H9 (cell line): ENCODE results near the gene MBTPS1. TPM values are rescaled to one million over a fixed set of nuclear protein-coding genes. Genes with fewer than 3 reads are reported as not detected.

ENCODE experiments used
- DNase-seq: peaks from one replicate; pipeline ENCODE4 v3.0.0-alpha.2; 2017
- H2AFZ ChIP-seq: one replicate; pipeline ENCODE4 v1.6.1; 2013; ENCODE audit warnings: mild to moderate bottlenecking, low read length, control low read depth, moderate library complexity
- H2AK5ac ChIP-seq: 2 replicates; pipeline ENCODE4 v1.6.1; 2013; ENCODE audit warnings: low read length, control low read depth, mixed read lengths; ENCODE audit not compliant: insufficient read length
- H2BK120ac ChIP-seq: one replicate; pipeline ENCODE4 v1.6.1; 2013; ENCODE audit warnings: low read depth, mild to moderate bottlenecking, low read length, control low read depth, inconsistent platforms; ENCODE audit not compliant: poor library complexity, severe bottlenecking
- H2BK12ac ChIP-seq: 2 replicates; pipeline ENCODE4 v1.6.1; 2013; ENCODE audit warnings: low read length, control low read depth, mixed read lengths, low read depth; ENCODE audit not compliant: insufficient read length
- H2BK15ac ChIP-seq: 2 replicates; pipeline ENCODE4 v1.6.1; 2013; ENCODE audit warnings: low read depth, low read length, control low read depth
- H2BK20ac ChIP-seq: one replicate; pipeline ENCODE4 v1.6.1; 2013; ENCODE audit warnings: low read depth, mild to moderate bottlenecking, low read length, control low read depth, inconsistent platforms; ENCODE audit not compliant: poor library complexity, severe bottlenecking
- H2BK5ac ChIP-seq: 2 replicates; pipeline ENCODE4 v1.6.1; 2013; ENCODE audit warnings: low read length, control low read depth, mixed read lengths; ENCODE audit not compliant: insufficient read length
- H3K14ac ChIP-seq: 2 replicates; pipeline ENCODE4 v1.6.1; 2013; ENCODE audit warnings: low read length, control low read depth; ENCODE audit not compliant: insufficient read depth
- H3K18ac ChIP-seq: 2 replicates; pipeline ENCODE4 v1.6.1; 2013; ENCODE audit warnings: low read depth, mild to moderate bottlenecking, mixed read lengths, low read length, control low read depth; ENCODE audit not compliant: insufficient read length
- H3K23ac ChIP-seq: 2 replicates; pipeline ENCODE4 v1.6.1; 2013; ENCODE audit warnings: low read length, control low read depth, mixed read lengths, low read depth; ENCODE audit not compliant: insufficient read length
- H3K23me2 ChIP-seq: 2 replicates; pipeline ENCODE4 v1.6.1; 2013; ENCODE audit warnings: low read depth, mild to moderate bottlenecking, mixed read lengths, low read length, control low read depth; ENCODE audit not compliant: insufficient read length, poor library complexity, severe bottlenecking
- H3K27ac ChIP-seq: 2 replicates; pipeline ENCODE4 v1.5.1; 2013; ENCODE audit warnings: low read length, control low read depth, mixed read lengths, low read depth; ENCODE audit not compliant: insufficient read length
- H3K27me3 ChIP-seq: 2 replicates; pipeline ENCODE4 v1.6.1; 2013; ENCODE audit warnings: low read length, control low read depth, inconsistent platforms; ENCODE audit not compliant: insufficient read depth
- H3K4ac ChIP-seq: 2 replicates; pipeline ENCODE4 v1.6.1; 2013; ENCODE audit warnings: low read depth, mild to moderate bottlenecking, control low read depth, inconsistent platforms, low read length, moderate library complexity
- H3K4me1 ChIP-seq: 2 replicates; pipeline ENCODE4 v1.6.1; 2013; ENCODE audit warnings: low read length, control low read depth, inconsistent platforms; ENCODE audit not compliant: insufficient read depth
- H3K4me2 ChIP-seq: 2 replicates; pipeline ENCODE4 v1.6.1; 2013; ENCODE audit warnings: low read length, control low read depth, mixed read lengths; ENCODE audit not compliant: insufficient read length, insufficient read depth
- H3K56ac ChIP-seq: 2 replicates; pipeline ENCODE4 v1.6.1; 2013; ENCODE audit warnings: low read depth, mild to moderate bottlenecking, mixed read lengths, low read length, control low read depth; ENCODE audit not compliant: insufficient read length
- H3K79me1 ChIP-seq: 2 replicates; pipeline ENCODE4 v1.6.1; 2013; ENCODE audit warnings: low read depth, mild to moderate bottlenecking, moderate library complexity, low read length, control low read depth, inconsistent platforms; ENCODE audit not compliant: insufficient read depth, poor library complexity, severe bottlenecking
- H3K79me2 ChIP-seq: 2 replicates; pipeline ENCODE4 v1.6.1; 2013; ENCODE audit warnings: low read length, control low read depth, inconsistent platforms; ENCODE audit not compliant: insufficient read depth
- H3K9ac ChIP-seq: 2 replicates; pipeline ENCODE4 v1.6.1; 2013; ENCODE audit warnings: low read length, control low read depth, mixed read lengths; ENCODE audit not compliant: insufficient read length; ENCODE audit errors: extremely low read depth
- H3K9me3 ChIP-seq: one replicate; pipeline ENCODE4 v1.6.1; 2013; ENCODE audit warnings: low read depth, low read length, inconsistent platforms; ENCODE audit not compliant: control insufficient read depth
- H3T11ph ChIP-seq: one replicate; pipeline ENCODE4 v1.6.1; 2013; ENCODE audit warnings: mild to moderate bottlenecking, low read length, control low read depth, inconsistent platforms
- H4K20me1 ChIP-seq: one replicate; pipeline ENCODE4 v1.6.1; 2013; ENCODE audit not compliant: control insufficient read depth, insufficient read length, insufficient read depth
- H4K5ac ChIP-seq: 2 replicates; pipeline ENCODE4 v1.6.1; 2013; ENCODE audit warnings: low read depth, mild to moderate bottlenecking, mixed read lengths, low read length, control low read depth; ENCODE audit not compliant: insufficient read length
- H4K8ac ChIP-seq: replicated peaks from 2 replicates; pipeline ENCODE4 v1.6.1; 2013; ENCODE audit warnings: low read length, control low read depth, mixed read lengths, low read depth; ENCODE audit not compliant: insufficient read length
- H4K91ac ChIP-seq: 2 replicates; pipeline ENCODE4 v1.6.1; 2013; ENCODE audit warnings: low read depth, mild to moderate bottlenecking, moderate library complexity, mixed read lengths, low read length, control low read depth; ENCODE audit not compliant: insufficient read length
- H3K27ac Mint-ChIP-seq, 3 experiments: 2 replicates in 2 of 3; 3 replicates in 1 of 3; pipeline ENCODE4 v1.8.0; 2020 to 2021; ENCODE audit warnings: mixed read lengths in 3 of 3, mild to moderate bottlenecking in 1 of 3, moderate library complexity in 1 of 3
- H3K27me3 Mint-ChIP-seq: 2 replicates; pipeline ENCODE4 v1.8.0; 2021; ENCODE audit warnings: low read depth, mild to moderate bottlenecking, moderate library complexity, mixed read lengths
- H3K36me3 Mint-ChIP-seq, 3 experiments: 2 replicates in 2 of 3; 3 replicates in 1 of 3; pipeline ENCODE4 v1.8.0; 2020 to 2021; ENCODE audit warnings: low read depth in 3 of 3, mixed read lengths in 3 of 3; ENCODE audit not compliant: insufficient read depth in 1 of 3
- H3K4me1 Mint-ChIP-seq, 2 experiments: 2 replicates each; pipeline ENCODE4 v1.8.0; 2020; ENCODE audit warnings: mixed read lengths in 2 of 2
- H3K4me3 Mint-ChIP-seq, 2 experiments: 2 replicates in 1 of 2; 3 replicates in 1 of 2; pipeline ENCODE4 v1.8.0; 2020 to 2021; ENCODE audit warnings: mild to moderate bottlenecking in 2 of 2, mixed read lengths in 2 of 2, moderate library complexity in 1 of 2
- H3K9me3 Mint-ChIP-seq, 2 experiments: 2 replicates in 1 of 2; 3 replicates in 1 of 2; pipeline ENCODE4 v1.8.0; 2020; ENCODE audit warnings: mild to moderate bottlenecking in 2 of 2, mixed read lengths in 2 of 2, moderate library complexity in 1 of 2
- WGBS: extraction: QIAGEN DNeasy Blood & Tissue Kit; methylation state at CpG from one replicate; pipeline ENCODE4 v1.1.7; 2013; ENCODE audit warnings: missing lambda C conversion rate, low lambda C conversion rate, mixed read lengths; ENCODE audit not compliant: insufficient read length; ENCODE audit errors: extremely low coverage; 5-methylcytosine and 5-hydroxymethylcytosine counted together
- total RNA-seq: library from RNA; stranded (reverse); gene quantifications from 2 replicates; pipeline ENCODE4 v1.2.1, GENCODE V29; 2021
- TF ChIP-seq, protein P1 (sequence below): fragments of 200-600 bp; sonication (generic); conservative IDR thresholded peaks from 3 replicates; pipeline ENCODE4 v1.8.0; 2021; ENCODE audit warnings: antibody characterized with exemption, mild to moderate bottlenecking

MBTPS1 gene
- total RNA-seq, 1 experiment from 2014 or later, result 48.7 TPM

- Mint-ChIP-seq H3K27ac (no peak overlapping the region), H3K9me3 (no peaks in the 10 kb centered on the region), H3K36me3 (no peaks in the 10 kb centered on the region), H3K4me1 (no peaks in the 10 kb centered on the region), H3K27me3 (peaks cover 17% of the 10 kb centered on the region), H3K4me3 (no peak overlapping the region)
- Histone ChIP-seq H2BK12ac (no peak overlapping the region), H3K23me2 (no peaks in the 10 kb centered on the region), H3K4me2 (no peak overlapping the region), H3K56ac (no peak overlapping the region), H3K14ac (no peak overlapping the region), H3K27ac (no peak overlapping the region), H3K23ac (no peak overlapping the region), H2BK15ac (no peak overlapping the region), H3K9ac (no peak overlapping the region), H3K9me3 (no peaks in the 10 kb centered on the region), H2AK5ac (no peak overlapping the region), H2BK20ac (no peak overlapping the region), H4K20me1 (no peaks in the 10 kb centered on the region), H4K5ac (no peak overlapping the region), H3K79me2 (no peaks in the 10 kb centered on the region), H2BK5ac (no peak overlapping the region), H3K79me1 (no peaks in the 10 kb centered on the region), H2AFZ (no peak overlapping the region), H4K91ac (no peak overlapping the region), H3K4me1 (no peaks in the 10 kb centered on the region), H3K18ac (no peak overlapping the region), H2BK120ac (no peak overlapping the region), H3T11ph (no peak overlapping the region), H4K8ac (no peak overlapping the region), H3K4ac (no peak overlapping the region), H3K27me3 (no peaks in the 10 kb centered on the region)
- no CpG with 5 or more reads among the region's 4 CpGs for WGBS
- TF ChIP-seq, protein P1, sequence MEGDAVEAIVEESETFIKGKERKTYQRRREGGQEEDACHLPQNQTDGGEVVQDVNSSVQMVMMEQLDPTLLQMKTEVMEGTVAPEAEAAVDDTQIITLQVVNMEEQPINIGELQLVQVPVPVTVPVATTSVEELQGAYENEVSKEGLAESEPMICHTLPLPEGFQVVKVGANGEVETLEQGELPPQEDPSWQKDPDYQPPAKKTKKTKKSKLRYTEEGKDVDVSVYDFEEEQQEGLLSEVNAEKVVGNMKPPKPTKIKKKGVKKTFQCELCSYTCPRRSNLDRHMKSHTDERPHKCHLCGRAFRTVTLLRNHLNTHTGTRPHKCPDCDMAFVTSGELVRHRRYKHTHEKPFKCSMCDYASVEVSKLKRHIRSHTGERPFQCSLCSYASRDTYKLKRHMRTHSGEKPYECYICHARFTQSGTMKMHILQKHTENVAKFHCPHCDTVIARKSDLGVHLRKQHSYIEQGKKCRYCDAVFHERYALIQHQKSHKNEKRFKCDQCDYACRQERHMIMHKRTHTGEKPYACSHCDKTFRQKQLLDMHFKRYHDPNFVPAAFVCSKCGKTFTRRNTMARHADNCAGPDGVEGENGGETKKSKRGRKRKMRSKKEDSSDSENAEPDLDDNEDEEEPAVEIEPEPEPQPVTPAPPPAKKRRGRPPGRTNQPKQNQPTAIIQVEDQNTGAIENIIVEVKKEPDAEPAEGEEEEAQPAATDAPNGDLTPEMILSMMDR, result no peak
- DNase-seq, result no peak
Observed at GRCh38 chr16:84007520-84007919, 109.2 kb downstream of the MBTPS1 start.
